ENCODE results near the gene BDH1. TPM values are rescaled to one million over a fixed set of nuclear protein-coding genes. Genes with fewer than 3 reads are reported as not detected.

BDH1 gene
- total RNA-seq, 1 donor from 2014 or later: 8.8 TPM

- no peak for DNase-seq (ENCODE audit: extremely low read depth, low read depth, low spot score)
Observed at GRCh38 chr3:197508051-197508451, 47.7 kb downstream of the BDH1 start.

GRCh38 chr3:197507541-197507940, 48.2 kb downstream of the BDH1 start:
- DNase-seq (ENCODE audit: extremely low read depth, low read depth, low spot score): no peak

GRCh38 chr3:197507081-197507480, 48.7 kb downstream of the BDH1 start:
- no peak for DNase-seq (ENCODE audit: extremely low read depth, low read depth, low spot score)

DNA sequence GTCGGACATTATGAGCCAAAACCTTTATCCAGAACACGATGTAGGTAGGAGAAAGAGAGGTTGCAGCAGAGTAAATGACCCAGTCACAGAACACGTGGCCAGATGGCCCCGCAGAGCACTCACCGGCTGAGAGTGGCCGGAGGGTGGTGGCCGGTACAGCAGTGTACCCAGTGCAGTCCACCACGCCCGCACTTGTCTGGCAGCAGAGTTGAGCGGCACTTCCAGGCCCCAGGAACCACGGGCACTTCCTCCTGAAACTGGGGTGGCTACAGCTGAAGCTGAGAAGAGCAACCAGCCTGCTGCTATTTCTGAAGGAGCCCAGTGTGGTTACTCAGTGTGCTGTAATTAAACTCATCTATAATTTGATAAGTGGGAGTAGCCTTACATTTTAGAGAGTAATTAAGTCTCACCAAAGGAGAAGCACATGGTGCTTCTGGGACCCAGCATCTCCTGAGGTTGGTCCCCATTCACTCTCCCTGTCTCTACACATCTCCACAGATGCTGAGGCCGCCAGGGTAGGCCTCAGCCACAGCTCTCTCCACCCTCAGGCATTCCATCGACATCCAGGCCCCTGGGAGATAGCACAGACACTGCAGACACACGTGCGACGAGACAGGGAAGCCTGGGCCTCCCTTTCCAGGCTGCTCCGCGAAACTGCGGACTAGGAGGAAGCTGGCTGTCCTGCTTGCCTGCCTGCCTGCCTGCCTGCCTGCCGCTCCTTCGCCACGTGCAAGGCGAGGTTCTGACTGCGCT, 49.8 kb downstream of the BDH1 start:
- DNase-seq (ENCODE audit: extremely low read depth, low read depth, low spot score): no peak

- no peak for DNase-seq (ENCODE audit: extremely low read depth, low read depth, low spot score)
Observed at GRCh38 chr3:197504641-197505121, 51.1 kb downstream of the BDH1 start.

GRCh38 chr3:197504229-197504628, 51.5 kb downstream of the BDH1 start:
- no peak for DNase-seq (ENCODE audit: extremely low read depth, low read depth, low spot score)

DNA sequence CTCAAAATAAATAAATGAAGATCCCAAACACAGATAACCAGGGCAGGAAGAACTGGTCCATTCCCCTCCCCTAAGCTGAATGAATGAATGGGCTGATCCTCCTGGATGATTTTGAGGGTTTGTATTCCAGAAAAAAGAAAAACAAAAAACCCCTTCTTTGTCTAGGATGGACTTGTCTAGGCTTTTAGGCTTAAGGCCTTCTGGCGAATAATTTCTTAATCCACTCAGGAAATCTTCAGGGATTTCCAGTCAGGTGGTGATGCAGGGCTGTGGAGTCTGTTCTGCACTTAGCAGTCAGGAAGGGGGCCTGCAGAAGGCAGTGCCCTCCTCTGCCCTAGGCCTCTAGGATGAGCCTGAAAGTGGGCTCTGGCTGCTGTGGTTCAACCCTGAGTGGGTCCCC, 52.1 kb downstream of the BDH1 start:
- DNase-seq (ENCODE audit: extremely low read depth, low read depth, low spot score): no peak

DNA sequence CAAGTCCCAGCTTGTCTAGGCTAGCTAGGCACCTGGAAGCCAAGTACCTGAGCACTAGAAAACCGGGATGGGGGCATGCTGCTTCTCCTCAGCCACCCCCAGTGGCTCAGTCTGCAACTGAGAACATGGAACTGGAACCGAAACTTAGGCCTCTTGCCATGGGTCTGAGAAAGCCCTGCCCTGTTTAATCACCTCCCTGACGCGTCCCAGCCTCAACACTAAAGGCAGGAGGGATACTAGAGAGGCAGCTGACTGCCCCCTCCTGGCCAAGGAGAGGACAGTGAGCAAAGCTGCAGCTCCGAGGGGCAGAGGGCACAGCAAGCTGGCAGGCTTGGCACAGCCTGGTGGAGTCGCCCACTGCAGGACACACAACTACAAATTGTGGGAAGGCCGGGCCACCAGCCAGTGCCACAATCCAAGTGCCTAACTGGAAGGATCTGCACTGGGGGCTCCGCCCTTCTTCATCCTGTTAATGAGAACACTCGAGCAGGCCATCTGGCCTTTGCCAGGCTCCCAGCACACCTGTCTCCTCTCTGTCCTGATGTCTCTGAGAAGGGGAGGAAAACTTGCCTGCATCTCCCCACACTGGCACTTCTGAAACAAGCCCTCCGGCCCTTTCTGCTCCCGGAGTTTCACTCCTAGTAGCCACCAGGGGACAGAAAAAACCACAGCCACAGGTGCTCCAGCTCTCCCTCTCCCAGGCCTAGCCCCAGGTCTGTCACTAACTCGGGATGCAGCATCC, 53.7 kb downstream of the BDH1 start:
- DNase-seq (ENCODE audit: extremely low read depth, low read depth, low spot score): no peak

DNA sequence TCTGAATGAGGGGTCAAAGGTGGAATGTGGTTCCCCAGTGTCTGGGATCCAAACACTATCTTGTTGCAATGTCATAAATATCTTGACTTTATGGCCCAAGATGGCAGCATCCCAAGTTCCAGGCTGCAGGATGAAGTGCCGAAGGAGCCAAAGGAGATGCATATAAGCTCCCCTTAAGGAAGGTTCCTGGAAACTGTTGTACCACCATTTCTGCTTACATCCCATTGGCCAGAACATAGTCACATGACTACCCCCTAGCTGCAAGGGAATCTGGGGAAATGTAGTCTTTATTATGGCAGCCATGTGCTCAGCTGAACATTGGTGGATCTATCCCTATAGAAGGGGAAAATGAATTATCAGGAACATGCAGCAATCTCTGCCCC, 54.3 kb downstream of the BDH1 start:
- no peak for DNase-seq (ENCODE audit: extremely low read depth, low read depth, low spot score)

- DNase-seq (ENCODE audit: extremely low read depth, low read depth, low spot score): no peak
Observed at GRCh38 chr3:197500812-197501211, 55.0 kb downstream of the BDH1 start.

DNA sequence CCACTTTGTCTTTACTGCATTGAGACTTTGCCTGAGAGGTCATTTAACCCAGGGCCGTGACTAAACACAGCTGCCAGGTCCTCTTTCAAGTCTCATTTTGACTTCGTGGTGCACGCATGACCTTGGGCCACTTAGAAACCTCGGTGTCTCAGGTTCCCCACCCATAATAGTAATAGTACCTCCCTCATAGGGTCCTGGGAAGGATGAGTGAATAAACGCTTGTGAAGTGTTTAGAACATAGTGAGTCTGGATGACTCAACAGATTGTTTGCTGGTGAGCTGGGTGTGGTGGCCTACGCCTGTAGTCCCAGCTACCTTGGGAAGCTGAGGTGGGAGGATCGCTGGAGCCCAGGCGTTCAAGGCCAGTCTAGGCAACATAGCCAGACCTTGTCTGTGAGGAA, 56.3 kb downstream of the BDH1 start:
- no peak for DNase-seq (ENCODE audit: extremely low read depth, low read depth, low spot score)

DNA sequence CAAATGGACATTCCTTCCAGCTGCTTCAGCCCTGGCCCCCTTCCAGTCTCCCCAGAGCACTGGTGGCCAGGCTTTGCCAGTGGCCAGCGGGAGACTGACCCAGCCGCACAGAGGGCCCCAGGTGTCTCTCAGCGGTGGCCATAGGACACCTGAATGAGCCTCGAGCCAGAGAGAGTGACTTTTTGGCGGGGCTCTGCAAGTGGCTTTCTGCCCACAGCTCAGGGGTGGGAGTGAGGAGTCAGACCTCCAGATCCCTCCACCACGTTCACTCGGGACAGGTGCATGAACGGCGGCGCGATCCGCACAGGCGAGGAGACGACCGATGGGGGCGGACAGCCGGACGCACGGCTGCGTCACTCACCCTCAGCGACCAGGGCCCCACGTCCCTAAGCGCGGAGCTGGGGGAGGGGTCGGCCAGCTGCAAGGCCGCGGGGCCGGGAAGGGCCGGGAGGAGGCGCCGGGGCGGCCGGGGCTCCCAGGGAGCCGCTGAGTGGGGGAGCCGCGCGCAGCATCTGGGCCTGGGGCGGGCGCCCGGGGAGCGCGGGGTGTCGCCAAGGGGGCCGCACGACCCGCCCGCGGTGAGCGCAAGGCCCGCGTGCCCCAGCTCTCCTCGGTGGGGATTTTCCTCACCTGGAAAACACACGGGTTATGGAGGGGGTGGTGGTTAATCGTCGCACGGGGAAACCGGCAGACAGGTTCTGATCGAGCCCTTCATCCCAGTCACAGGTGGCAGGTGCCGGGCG, 57.1 kb downstream of the BDH1 start:
- DNase-seq (ENCODE audit: extremely low read depth, low read depth, low spot score): no peak

- DNase-seq (ENCODE audit: extremely low read depth, low read depth, low spot score): no peak
Observed at GRCh38 chr3:197496746-197497125, 59.0 kb downstream of the BDH1 start.

GRCh38 chr3:197495999-197496745, 59.6 kb downstream of the BDH1 start:
- no peak for DNase-seq (ENCODE audit: extremely low read depth, low read depth, low spot score)

GRCh38 chr3:197495499-197495898, 60.3 kb downstream of the BDH1 start:
- DNase-seq (ENCODE audit: extremely low read depth, low read depth, low spot score): no peak

- DNase-seq (ENCODE audit: extremely low read depth, low read depth, low spot score): no peak
Observed at GRCh38 chr3:197495059-197495455, 60.7 kb downstream of the BDH1 start.

DNA sequence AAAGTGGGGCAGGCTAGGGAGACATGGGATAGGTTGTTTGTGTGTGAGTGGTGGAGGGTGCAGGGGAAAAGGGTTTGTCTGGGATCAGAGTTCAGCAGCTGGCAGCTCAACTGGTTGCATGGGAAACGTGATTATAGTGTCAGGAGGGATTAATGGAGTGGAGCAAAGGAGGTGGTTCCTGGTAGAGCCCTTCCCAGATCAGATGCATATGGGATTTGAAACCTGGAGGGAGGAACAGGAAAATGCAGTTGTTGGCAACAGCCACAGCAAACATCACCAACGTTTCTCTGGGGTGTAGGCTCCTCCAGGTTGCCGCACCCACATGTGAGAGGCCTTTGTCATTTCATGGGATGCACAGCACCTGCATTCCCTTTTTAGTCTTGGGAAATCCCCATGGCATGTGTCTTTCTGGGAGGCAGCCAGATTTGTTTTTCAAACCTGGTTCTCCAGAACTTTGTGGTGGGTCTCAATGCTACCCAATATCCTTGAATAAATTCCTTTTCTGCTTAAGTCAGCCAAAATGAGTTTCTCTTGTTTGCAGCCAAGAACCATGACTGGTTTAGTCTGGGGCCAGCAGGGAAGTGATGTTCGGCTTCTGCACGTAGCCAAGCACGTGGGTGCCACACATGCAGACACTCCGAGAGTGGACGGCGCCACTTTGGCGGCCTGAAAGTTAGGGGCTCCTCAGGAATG, 61.3 kb downstream of the BDH1 start:
- DNase-seq (ENCODE audit: extremely low read depth, low read depth, low spot score): no peak

- no peak for DNase-seq (ENCODE audit: extremely low read depth, low read depth, low spot score)
Observed at GRCh38 chr3:197493049-197493448, 62.7 kb downstream of the BDH1 start.

GRCh38 chr3:197491923-197492664, 63.7 kb downstream of the BDH1 start:
- DNase-seq (ENCODE audit: extremely low read depth, low read depth, low spot score): no peak

DNA sequence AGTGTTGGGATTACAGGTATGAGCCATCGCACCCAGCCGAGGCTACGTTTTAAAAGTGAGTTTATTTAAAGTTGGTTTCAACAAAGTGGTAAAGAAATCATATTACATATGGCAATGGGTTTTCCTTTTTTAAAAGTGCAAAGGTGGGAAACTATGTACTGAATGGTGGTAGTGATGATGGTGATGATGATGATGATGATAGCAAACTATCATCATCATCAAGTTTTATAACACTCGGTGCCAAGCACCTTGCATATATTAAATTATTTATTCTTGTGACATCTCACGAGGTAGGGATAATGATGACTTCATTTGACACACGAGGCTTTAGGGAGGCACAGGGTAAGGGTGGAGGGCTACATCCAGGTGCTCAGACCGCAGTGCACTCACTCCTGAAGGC, 64.3 kb downstream of the BDH1 start:
- DNase-seq (ENCODE audit: extremely low read depth, low read depth, low spot score): no peak

Data from glomerular endothelial cell (primary cell).